ENCODE measurements around the gene LYST.
A peak's percentile ranks its signal among the peaks of the same experiment; 100 is the strongest.
"Not testable (repeated sequence)": the region's sequence is repeated elsewhere in the genome, so short reads cannot be mapped to it uniquely, and the experiment has no call there.

The LYST gene

GRCh38 chr1:235638612-235639011, 228.1 kb downstream of the LYST start:
- H3K27me3 ChIP-seq (ENCODE audit: control insufficient read depth, insufficient read depth, low read length), result not testable (repeated sequence)

GRCh38 chr1:235637756-235638534, 228.8 kb downstream of the LYST start:
- no peak overlapping the region for H3K4me3 ChIP-seq (ENCODE audit: low read length)
- H3K4me1 ChIP-seq (ENCODE audit: control insufficient read depth, insufficient read depth, low read length), result no peaks in the 10 kb centered on the region
- no peaks in the 10 kb centered on the region for H3K27me3 ChIP-seq (ENCODE audit: control insufficient read depth, insufficient read depth, low read length)
- no peak overlapping the region for H3K27ac ChIP-seq (ENCODE audit: low read depth, low read length)
- H3K36me3 ChIP-seq (ENCODE audit: control insufficient read depth, insufficient read depth, low read length), result no peaks in the 10 kb centered on the region
- no peak overlapping the region for H3K9ac ChIP-seq (ENCODE audit: low read length)

More at GRCh38 chr1:235638612-235639011, 228.1 kb downstream of the LYST start:
- not testable (repeated sequence) for H3K4me3 ChIP-seq (ENCODE audit: low read length); H3K27ac ChIP-seq (ENCODE audit: low read depth, low read length); H3K9ac ChIP-seq (ENCODE audit: low read length); H3K36me3 ChIP-seq (ENCODE audit: control insufficient read depth, insufficient read depth, low read length); H3K4me1 ChIP-seq (ENCODE audit: control insufficient read depth, insufficient read depth, low read length)

- H3K9ac ChIP-seq (ENCODE audit: low read length), result no peak overlapping the region
- H3K36me3 ChIP-seq (ENCODE audit: control insufficient read depth, insufficient read depth, low read length), result no peaks in the 10 kb centered on the region
- H3K27ac ChIP-seq (ENCODE audit: low read depth, low read length), result no peak overlapping the region
- no peaks in the 10 kb centered on the region for H3K27me3 ChIP-seq (ENCODE audit: control insufficient read depth, insufficient read depth, low read length)
- H3K4me3 ChIP-seq (ENCODE audit: low read length), result peak overlapping the region; percentile 13
- H3K4me1 ChIP-seq (ENCODE audit: control insufficient read depth, insufficient read depth, low read length), result no peaks in the 10 kb centered on the region
Observed at GRCh38 chr1:235635938-235636662, 230.6 kb downstream of the LYST start.

GRCh38 chr1:235632506-235633401, 234.0 kb downstream of the LYST start:
- no peak overlapping the region for H3K27ac ChIP-seq (ENCODE audit: low read depth, low read length)
- H3K4me3 ChIP-seq (ENCODE audit: low read length), result no peak overlapping the region
- no peak overlapping the region for H3K9ac ChIP-seq (ENCODE audit: low read length)
- H3K4me1 ChIP-seq (ENCODE audit: control insufficient read depth, insufficient read depth, low read length), result no peaks in the 10 kb centered on the region
- H3K36me3 ChIP-seq (ENCODE audit: control insufficient read depth, insufficient read depth, low read length), result no peaks in the 10 kb centered on the region
- H3K27me3 ChIP-seq (ENCODE audit: control insufficient read depth, insufficient read depth, low read length), result no peaks in the 10 kb centered on the region

GRCh38 chr1:235631816-235632215, 234.9 kb downstream of the LYST start:
- Histone ChIP-seq H3K27me3 (ENCODE audit: control insufficient read depth, insufficient read depth, low read length) (no peaks in the 10 kb centered on the region), H3K27ac (ENCODE audit: low read depth, low read length) (no peak overlapping the region), H3K36me3 (ENCODE audit: control insufficient read depth, insufficient read depth, low read length) (no peaks in the 10 kb centered on the region), H3K4me1 (ENCODE audit: control insufficient read depth, insufficient read depth, low read length) (no peaks in the 10 kb centered on the region), H3K9ac (ENCODE audit: low read length) (no peak overlapping the region), H3K4me3 (ENCODE audit: low read length) (no peak overlapping the region)

GRCh38 chr1:235628316-235629005, 238.2 kb downstream of the LYST start:
- no peaks in the 10 kb centered on the region for H3K36me3 ChIP-seq (ENCODE audit: control insufficient read depth, insufficient read depth, low read length)
- H3K9ac ChIP-seq (ENCODE audit: low read length), result no peak overlapping the region
- no peak overlapping the region for H3K4me3 ChIP-seq (ENCODE audit: low read length)
- no peak overlapping the region for H3K27ac ChIP-seq (ENCODE audit: low read depth, low read length)
- H3K27me3 ChIP-seq (ENCODE audit: control insufficient read depth, insufficient read depth, low read length), result no peaks in the 10 kb centered on the region
- H3K4me1 ChIP-seq (ENCODE audit: control insufficient read depth, insufficient read depth, low read length), result no peaks in the 10 kb centered on the region

GRCh38 chr1:235625831-235626230, 240.9 kb downstream of the LYST start:
- Histone ChIP-seq H3K4me1 (ENCODE audit: control insufficient read depth, insufficient read depth, low read length) (no peaks in the 10 kb centered on the region), H3K36me3 (ENCODE audit: control insufficient read depth, insufficient read depth, low read length) (no peaks in the 10 kb centered on the region), H3K27me3 (ENCODE audit: control insufficient read depth, insufficient read depth, low read length) (no peaks in the 10 kb centered on the region), H3K4me3 (ENCODE audit: low read length) (no peak overlapping the region), H3K9ac (ENCODE audit: low read length) (no peak overlapping the region), H3K27ac (ENCODE audit: low read depth, low read length) (no peak overlapping the region)

- no peak overlapping the region for H3K4me3 ChIP-seq (ENCODE audit: low read length)
- no peaks in the 10 kb centered on the region for H3K4me1 ChIP-seq (ENCODE audit: control insufficient read depth, insufficient read depth, low read length)
- H3K27me3 ChIP-seq (ENCODE audit: control insufficient read depth, insufficient read depth, low read length), result no peaks in the 10 kb centered on the region
- H3K36me3 ChIP-seq (ENCODE audit: control insufficient read depth, insufficient read depth, low read length), result no peaks in the 10 kb centered on the region
- H3K27ac ChIP-seq (ENCODE audit: low read depth, low read length), result no peak overlapping the region
- no peak overlapping the region for H3K9ac ChIP-seq (ENCODE audit: low read length)
Observed at GRCh38 chr1:235625340-235625739, 241.4 kb downstream of the LYST start.

- Histone ChIP-seq H3K36me3 (ENCODE audit: control insufficient read depth, insufficient read depth, low read length) (no peaks in the 10 kb centered on the region), H3K27me3 (ENCODE audit: control insufficient read depth, insufficient read depth, low read length) (no peaks in the 10 kb centered on the region), H3K27ac (ENCODE audit: low read depth, low read length) (no peak overlapping the region), H3K9ac (ENCODE audit: low read length) (no peak overlapping the region), H3K4me3 (ENCODE audit: low read length) (no peak overlapping the region), H3K4me1 (ENCODE audit: control insufficient read depth, insufficient read depth, low read length) (no peaks in the 10 kb centered on the region)
Observed at GRCh38 chr1:235624721-235625333, 241.9 kb downstream of the LYST start.

GRCh38 chr1:235622936-235623779, 243.5 kb downstream of the LYST start:
- Histone ChIP-seq H3K4me1 (ENCODE audit: control insufficient read depth, insufficient read depth, low read length) (no peaks in the 10 kb centered on the region), H3K27me3 (ENCODE audit: control insufficient read depth, insufficient read depth, low read length) (no peaks in the 10 kb centered on the region), H3K4me3 (ENCODE audit: low read length) (no peak overlapping the region), H3K9ac (ENCODE audit: low read length) (no peak overlapping the region), H3K27ac (ENCODE audit: low read depth, low read length) (no peak overlapping the region), H3K36me3 (ENCODE audit: control insufficient read depth, insufficient read depth, low read length) (no peaks in the 10 kb centered on the region)

GRCh38 chr1:235619149-235619548, 247.6 kb downstream of the LYST start:
- H3K4me3 ChIP-seq (ENCODE audit: low read length); H3K9ac ChIP-seq (ENCODE audit: low read length); H3K4me1 ChIP-seq (ENCODE audit: control insufficient read depth, insufficient read depth, low read length); H3K27me3 ChIP-seq (ENCODE audit: control insufficient read depth, insufficient read depth, low read length); H3K27ac ChIP-seq (ENCODE audit: low read depth, low read length); H3K36me3 ChIP-seq (ENCODE audit: control insufficient read depth, insufficient read depth, low read length): not testable (repeated sequence)
